ENCODE measurements around the gene GK2.

The GK2 gene

DNA sequence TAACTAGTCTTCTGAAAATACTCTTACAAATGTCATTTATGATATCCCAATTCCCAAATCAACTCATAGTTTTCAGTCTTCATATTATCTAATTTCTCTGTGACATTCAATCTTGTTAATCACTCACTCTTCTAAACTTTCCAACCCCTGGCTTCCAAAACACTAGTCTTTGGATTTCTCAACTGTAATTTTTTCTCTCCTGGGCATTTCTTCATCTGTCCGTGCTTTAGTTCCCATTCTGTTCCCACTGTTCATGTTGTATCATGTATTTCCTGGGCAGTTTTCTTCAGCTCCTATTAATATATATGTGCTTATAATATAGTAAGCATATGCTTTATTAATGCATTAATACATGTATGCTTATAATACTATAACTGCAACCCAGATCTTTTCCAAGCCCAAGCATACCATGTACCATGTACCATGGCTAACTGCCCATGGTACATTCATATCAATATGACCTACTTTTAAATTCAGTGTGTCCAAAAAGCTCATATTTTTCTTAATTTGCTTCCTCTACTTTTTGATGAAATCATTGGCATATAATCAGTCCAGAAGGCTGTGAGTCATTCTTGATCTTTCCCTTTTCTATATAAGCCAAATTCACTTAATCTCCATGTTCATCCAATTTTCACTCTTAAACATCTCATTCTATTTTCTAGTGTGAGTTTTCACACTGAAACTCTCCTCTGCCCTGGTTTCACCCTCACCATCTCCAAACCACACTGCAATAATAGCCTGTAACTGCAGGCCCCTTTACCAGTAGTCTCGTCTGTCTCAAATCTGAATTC, 21.3 kb upstream of the GK2 start:
- H3K79me2 ChIP-seq (ENCODE audit: insufficient read depth, low read length): no peaks in the 10 kb centered on the region
- H2AFZ ChIP-seq (ENCODE audit: low read depth, low read length, severe bottlenecking): no peak overlapping the region
- H3K36me3 ChIP-seq (ENCODE audit: low read length): no peaks in the 10 kb centered on the region
- H3K9me2 ChIP-seq (replicated peaks; ENCODE audit: insufficient read depth, low read length): no peaks in the 10 kb centered on the region
- no peak for TF ChIP-seq EZH2phosphoT487 (conservative IDR thresholded peaks at IDR 0.05; ENCODE audit: low read length)
- TF ChIP-seq, protein P1, sequence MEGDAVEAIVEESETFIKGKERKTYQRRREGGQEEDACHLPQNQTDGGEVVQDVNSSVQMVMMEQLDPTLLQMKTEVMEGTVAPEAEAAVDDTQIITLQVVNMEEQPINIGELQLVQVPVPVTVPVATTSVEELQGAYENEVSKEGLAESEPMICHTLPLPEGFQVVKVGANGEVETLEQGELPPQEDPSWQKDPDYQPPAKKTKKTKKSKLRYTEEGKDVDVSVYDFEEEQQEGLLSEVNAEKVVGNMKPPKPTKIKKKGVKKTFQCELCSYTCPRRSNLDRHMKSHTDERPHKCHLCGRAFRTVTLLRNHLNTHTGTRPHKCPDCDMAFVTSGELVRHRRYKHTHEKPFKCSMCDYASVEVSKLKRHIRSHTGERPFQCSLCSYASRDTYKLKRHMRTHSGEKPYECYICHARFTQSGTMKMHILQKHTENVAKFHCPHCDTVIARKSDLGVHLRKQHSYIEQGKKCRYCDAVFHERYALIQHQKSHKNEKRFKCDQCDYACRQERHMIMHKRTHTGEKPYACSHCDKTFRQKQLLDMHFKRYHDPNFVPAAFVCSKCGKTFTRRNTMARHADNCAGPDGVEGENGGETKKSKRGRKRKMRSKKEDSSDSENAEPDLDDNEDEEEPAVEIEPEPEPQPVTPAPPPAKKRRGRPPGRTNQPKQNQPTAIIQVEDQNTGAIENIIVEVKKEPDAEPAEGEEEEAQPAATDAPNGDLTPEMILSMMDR (IDR thresholded peaks at IDR 0.05; ENCODE audit: insufficient read depth, low read length, poor library complexity, severe bottlenecking): no peak
- H3K4me2 ChIP-seq (ENCODE audit: low read depth, low read length, poor library complexity, severe bottlenecking): no peak overlapping the region
- no peak overlapping the region for H3K27ac ChIP-seq (ENCODE audit: low read depth, low read length)
- no peaks in the 10 kb centered on the region for H4K20me1 ChIP-seq (ENCODE audit: low read depth, low read length)
- no peaks in the 10 kb centered on the region for H3K27me3 ChIP-seq (ENCODE audit: low read length)
- H3F3A ChIP-seq (ENCODE audit: insufficient read depth): no peaks in the 10 kb centered on the region
- H3K4me3 ChIP-seq (ENCODE audit: insufficient read depth, low read length, poor library complexity, severe bottlenecking): no peak overlapping the region
- no peak overlapping the region for H3K9ac ChIP-seq (ENCODE audit: low read length)
- no peaks in the 10 kb centered on the region for H3K9me3 ChIP-seq (ENCODE audit: insufficient read depth, low read length)

DNA sequence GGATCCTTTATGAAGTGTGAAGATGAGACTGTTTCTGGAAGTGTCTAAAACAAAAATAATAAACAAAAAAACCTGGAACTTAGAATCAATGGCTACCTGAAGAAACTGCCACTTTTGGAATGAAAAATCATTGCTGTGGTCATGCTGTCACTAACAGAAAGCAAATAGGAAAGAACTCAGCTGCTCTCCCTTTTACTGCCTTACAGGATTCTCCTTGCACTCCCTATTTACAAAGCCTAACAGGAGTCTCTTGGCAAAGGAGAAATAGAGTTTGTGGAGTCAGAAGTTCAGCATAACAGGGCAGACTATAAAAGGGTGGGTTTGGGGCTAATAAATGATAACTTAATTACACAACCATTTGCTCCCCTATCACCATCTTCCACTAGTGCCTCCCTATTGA, 19.0 kb upstream of the GK2 start:
- Histone ChIP-seq H4K20me1 (ENCODE audit: low read depth, low read length) (no peaks in the 10 kb centered on the region), H3K9ac (ENCODE audit: low read length) (no peak overlapping the region), H3K79me2 (ENCODE audit: insufficient read depth, low read length) (no peaks in the 10 kb centered on the region), H3K9me3 (ENCODE audit: insufficient read depth, low read length) (no peaks in the 10 kb centered on the region), H3K36me3 (ENCODE audit: low read length) (no peaks in the 10 kb centered on the region), H2AFZ (ENCODE audit: low read depth, low read length, severe bottlenecking) (no peak overlapping the region), H3K27me3 (ENCODE audit: low read length) (no peaks in the 10 kb centered on the region), H3K4me2 (ENCODE audit: low read depth, low read length, poor library complexity, severe bottlenecking) (no peak overlapping the region), H3K27ac (ENCODE audit: low read depth, low read length) (no peak overlapping the region), H3F3A (ENCODE audit: insufficient read depth) (no peaks in the 10 kb centered on the region), H3K9me2 (replicated peaks; ENCODE audit: insufficient read depth, low read length) (no peaks in the 10 kb centered on the region), H3K4me3 (ENCODE audit: insufficient read depth, low read length, poor library complexity, severe bottlenecking) (no peak overlapping the region)
- no peak for TF ChIP-seq EZH2phosphoT487 (conservative IDR thresholded peaks at IDR 0.05; ENCODE audit: low read length)
- TF ChIP-seq, protein P1 (IDR thresholded peaks at IDR 0.05; ENCODE audit: insufficient read depth, low read length, poor library complexity, severe bottlenecking): no peak

DNA sequence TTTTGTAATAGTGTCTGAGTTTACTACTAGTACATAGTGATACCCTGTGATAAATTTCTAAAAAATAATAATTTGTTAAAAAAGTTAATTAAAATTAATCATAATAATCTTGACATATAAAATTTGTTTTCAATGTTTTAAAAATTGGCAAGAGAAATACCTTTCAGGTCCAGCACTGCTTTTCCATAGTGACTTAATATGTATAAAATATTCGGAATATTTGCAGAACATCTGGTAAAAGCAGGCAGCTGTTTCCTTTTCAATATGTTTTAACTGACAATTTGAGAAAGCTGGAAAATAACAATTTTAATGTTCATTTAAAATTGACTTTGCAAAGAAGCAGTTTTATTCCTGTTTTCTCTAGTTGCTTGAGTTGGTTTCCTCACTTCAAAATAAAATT, 17.6 kb upstream of the GK2 start:
- no peak overlapping the region for H3K27ac ChIP-seq (ENCODE audit: low read depth, low read length)
- no peak overlapping the region for H3K4me2 ChIP-seq (ENCODE audit: low read depth, low read length, poor library complexity, severe bottlenecking)
- no peak overlapping the region for H2AFZ ChIP-seq (ENCODE audit: low read depth, low read length, severe bottlenecking)
- no peak overlapping the region for H3K9ac ChIP-seq (ENCODE audit: low read length)
- no peaks in the 10 kb centered on the region for H3K9me3 ChIP-seq (ENCODE audit: insufficient read depth, low read length)
- no peaks in the 10 kb centered on the region for H4K20me1 ChIP-seq (ENCODE audit: low read depth, low read length)
- H3K9me2 ChIP-seq (replicated peaks; ENCODE audit: insufficient read depth, low read length): no peaks in the 10 kb centered on the region
- H3F3A ChIP-seq (ENCODE audit: insufficient read depth): no peaks in the 10 kb centered on the region
- no peaks in the 10 kb centered on the region for H3K36me3 ChIP-seq (ENCODE audit: low read length)
- no peaks in the 10 kb centered on the region for H3K27me3 ChIP-seq (ENCODE audit: low read length)
- no peak overlapping the region for H3K4me3 ChIP-seq (ENCODE audit: insufficient read depth, low read length, poor library complexity, severe bottlenecking)
- TF ChIP-seq, protein P1 (IDR thresholded peaks at IDR 0.05; ENCODE audit: insufficient read depth, low read length, poor library complexity, severe bottlenecking): no peak
- no peak for TF ChIP-seq EZH2phosphoT487 (conservative IDR thresholded peaks at IDR 0.05; ENCODE audit: low read length)
- H3K79me2 ChIP-seq (ENCODE audit: insufficient read depth, low read length): no peaks in the 10 kb centered on the region
